Right lung (tissue), 10 donors: ENCODE data around the gene NFATC4. TPM values are rescaled to one million over a fixed set of nuclear protein-coding genes. Genes with fewer than 3 reads are reported as not detected.
"Not testable (repeated sequence)": the region's sequence is repeated elsewhere in the genome, so short reads cannot be mapped to it uniquely, and the experiment has no call there.

Experiments
- DNase-seq, 2 donors: peaks; one replicate each; pipeline ENCODE4 v3.0.0-alpha.2; 2013
- long read RNA-seq, 8 donors: transcript quantifications; one replicate each; lab custom pipeline, GENCODE V29; 2026
- polyA plus RNA-seq, 5 donors: library from polyadenylated mRNA; unstranded; fragments of 120-200 nt; gene quantifications; one replicate each; pipeline versions ENCODE4 v1.2.1 to v1.2.3, GENCODE V29; 2013; ENCODE audit warnings: inconsistent platforms in 1 of 5, low replicate concordance in 1 of 5; ENCODE audit not compliant: insufficient read length in 5 of 5, insufficient read depth in 1 of 5

NFATC4 gene
- 100 to 1,000 TPM in 1 of 5 donors, 10 to 100 TPM in 4; 64.5 to 102 (median 88.3) TPM for polyA plus RNA-seq
- long read RNA-seq, donor 1, full-length matches to known transcripts = 15 of 115 reads
- long read RNA-seq, donor 1, partial matches to known transcripts = 100 of 115 reads
- long read RNA-seq, donor 1, other reads (novel, unspliced or antisense) = 0 of 115 reads
- long read RNA-seq, donor 2, full-length matches to known transcripts = 6 of 17 reads
- long read RNA-seq, donor 2, partial matches to known transcripts = 11 of 17 reads
- long read RNA-seq, donor 2, other reads (novel, unspliced or antisense) = 0 of 17 reads
- long read RNA-seq, donor 3, full-length matches to known transcripts = 12 of 32 reads
- long read RNA-seq, donor 3, partial matches to known transcripts = 20 of 32 reads
- long read RNA-seq, donor 3, other reads (novel, unspliced or antisense) = 0 of 32 reads
- long read RNA-seq, donor 4, full-length matches to known transcripts = 2 of 15 reads
- long read RNA-seq, donor 4, partial matches to known transcripts = 13 of 15 reads
- long read RNA-seq, donor 4, other reads (novel, unspliced or antisense) = 0 of 15 reads
- long read RNA-seq, donor 5, full-length matches to known transcripts = 7 of 36 reads
- long read RNA-seq, donor 5, partial matches to known transcripts = 29 of 36 reads
- long read RNA-seq, donor 5, other reads (novel, unspliced or antisense) = 0 of 36 reads
- long read RNA-seq, donor 6, full-length matches to known transcripts = 6 of 25 reads
- long read RNA-seq, donor 6, partial matches to known transcripts = 19 of 25 reads
- long read RNA-seq, donor 6, other reads (novel, unspliced or antisense) = 0 of 25 reads
- long read RNA-seq, donor 7, full-length matches to known transcripts = 17 of 38 reads
- long read RNA-seq, donor 7, partial matches to known transcripts = 21 of 38 reads
- long read RNA-seq, donor 7, other reads (novel, unspliced or antisense) = 0 of 38 reads
- long read RNA-seq, donor 8, full-length matches to known transcripts = 6 of 11 reads
- long read RNA-seq, donor 8, partial matches to known transcripts = 5 of 11 reads
- long read RNA-seq, donor 8, other reads (novel, unspliced or antisense) = 0 of 11 reads

DNA sequence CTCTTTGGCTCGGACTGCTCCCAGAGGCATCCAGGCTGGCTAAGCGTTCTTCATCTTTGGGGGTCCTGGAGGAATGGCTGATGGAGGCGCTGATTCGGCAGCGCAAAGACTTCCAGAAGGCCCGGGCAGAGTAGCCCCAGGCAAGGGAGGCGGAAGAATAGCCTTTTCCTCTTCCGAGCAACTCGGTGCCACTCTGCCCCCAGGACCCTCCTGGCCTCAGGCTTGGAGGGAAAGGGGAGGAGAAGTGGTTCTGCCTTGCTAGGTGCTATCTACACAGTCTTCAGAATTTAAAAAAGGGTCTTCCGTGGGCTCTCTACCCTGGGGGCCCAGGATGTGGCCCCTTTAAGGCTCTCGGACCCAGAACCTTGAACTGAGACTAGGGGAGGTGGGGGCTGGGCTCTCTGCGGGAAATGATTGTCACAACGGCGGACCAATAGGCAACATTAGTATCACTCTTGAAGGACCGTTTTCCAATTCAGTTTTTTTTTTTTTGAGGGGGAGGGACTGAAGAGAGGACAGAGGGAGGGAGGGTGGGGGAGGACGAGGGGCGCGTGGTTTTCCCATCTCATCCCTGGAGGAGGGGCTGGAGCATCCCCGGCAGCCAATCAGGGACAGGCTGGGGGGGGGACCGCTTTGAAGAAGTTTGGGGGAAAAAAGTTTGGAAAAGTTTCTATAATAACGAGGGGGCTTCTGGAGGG, at the start of gene NFATC4:
Gene NFATC4, plus strand, starts transcription at position 671 of the 698 bp plus-strand sequence. CDS start 157 bp downstream, outside the sequence.
- DNase-seq = peak; percentile 90 to 91

GRCh38 chr14:24321212-24321975, 46.6 kb upstream of the NFATC4 start:
- DNase-seq = no peak

- no peak for DNase-seq
Observed at GRCh38 chr14:24322672-24323071, 45.3 kb upstream of the NFATC4 start.

GRCh38 chr14:24323341-24323740, 44.6 kb upstream of the NFATC4 start:
- no peak for DNase-seq

DNA sequence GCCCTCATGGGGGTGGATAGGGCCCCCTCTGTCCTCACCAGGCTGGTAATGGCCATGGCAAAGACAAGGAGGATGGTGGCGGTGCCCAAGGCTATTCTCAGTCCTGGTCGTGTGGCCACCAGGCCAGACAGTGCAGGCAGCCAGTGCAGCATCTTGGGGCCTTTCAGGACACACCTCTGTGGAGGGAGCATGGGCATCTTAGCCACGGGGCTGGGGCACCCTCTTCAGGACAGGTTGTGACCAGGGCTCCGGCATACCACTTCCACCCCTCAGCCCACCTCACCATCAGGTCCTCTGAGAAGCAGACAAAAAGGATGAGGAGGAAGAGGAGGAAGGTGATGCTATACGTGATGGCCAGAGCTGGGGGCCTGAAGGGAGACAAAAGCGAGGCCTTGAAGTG, 44.0 kb upstream of the NFATC4 start:
- no peak for DNase-seq

- no peak for DNase-seq
Observed at GRCh38 chr14:24325041-24325530, 42.9 kb upstream of the NFATC4 start.

GRCh38 chr14:24325963-24326362, 42.0 kb upstream of the NFATC4 start:
- DNase-seq = no peak

GRCh38 chr14:24327303-24327702, 40.7 kb upstream of the NFATC4 start:
- no peak for DNase-seq

GRCh38 chr14:24327914-24328313, 40.1 kb upstream of the NFATC4 start:
- DNase-seq = not testable (repeated sequence)

- DNase-seq = no peak
Observed at GRCh38 chr14:24329073-24329663, 38.8 kb upstream of the NFATC4 start.

DNA sequence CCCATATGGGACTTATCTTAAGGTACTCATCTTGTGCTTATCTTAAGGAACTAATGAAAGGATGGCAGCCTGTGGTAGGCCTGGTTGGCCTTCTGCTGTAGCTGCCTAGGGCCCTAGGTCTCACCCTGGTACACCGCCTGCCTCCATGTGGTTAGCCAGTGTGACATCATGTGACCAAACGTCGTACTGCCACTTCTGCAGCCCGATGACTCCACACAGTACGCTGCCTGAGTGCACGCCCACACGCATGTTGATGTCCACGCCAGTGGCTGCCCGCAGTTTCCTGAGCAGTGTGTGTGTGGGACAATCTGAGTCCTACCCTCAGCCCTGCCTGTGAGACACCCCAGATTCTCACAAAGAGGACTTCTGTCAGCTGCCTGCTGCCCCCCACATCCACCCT, 38.2 kb upstream of the NFATC4 start:
- no peak for DNase-seq

DNA sequence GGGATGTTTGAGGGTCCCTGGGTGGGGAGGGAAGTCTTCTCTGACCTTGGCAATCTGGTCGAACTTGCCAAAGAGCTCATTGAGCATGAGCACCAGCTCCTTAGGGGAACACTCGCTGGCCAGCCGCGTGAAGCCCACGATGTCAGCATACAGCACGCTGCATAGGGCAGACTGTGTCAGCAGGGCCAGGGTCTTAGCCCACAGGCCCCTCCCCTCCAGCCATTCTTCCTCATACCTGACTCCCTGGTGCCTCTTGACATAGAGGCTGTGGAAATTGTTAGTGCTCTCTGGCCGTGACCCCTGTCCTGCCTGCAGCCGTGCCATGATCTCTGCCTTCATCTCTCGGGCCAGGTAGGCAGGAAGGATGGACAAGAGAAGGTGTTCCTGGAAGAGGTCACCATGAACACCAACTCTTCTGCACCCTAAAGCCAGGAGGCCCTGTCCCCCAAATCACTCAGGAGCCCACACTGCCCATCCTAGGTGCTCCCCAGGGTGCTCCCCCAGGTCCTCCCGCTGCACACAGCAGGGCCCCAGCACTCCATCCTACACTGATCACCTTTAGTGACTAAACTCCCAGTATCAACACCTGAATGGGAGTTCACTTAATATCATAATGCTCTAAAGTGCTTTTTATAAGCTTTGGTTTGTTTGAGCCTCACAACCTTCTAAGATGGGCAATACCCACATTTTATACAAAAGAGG, 36.9 kb upstream of the NFATC4 start:
- DNase-seq = no peak

DNA sequence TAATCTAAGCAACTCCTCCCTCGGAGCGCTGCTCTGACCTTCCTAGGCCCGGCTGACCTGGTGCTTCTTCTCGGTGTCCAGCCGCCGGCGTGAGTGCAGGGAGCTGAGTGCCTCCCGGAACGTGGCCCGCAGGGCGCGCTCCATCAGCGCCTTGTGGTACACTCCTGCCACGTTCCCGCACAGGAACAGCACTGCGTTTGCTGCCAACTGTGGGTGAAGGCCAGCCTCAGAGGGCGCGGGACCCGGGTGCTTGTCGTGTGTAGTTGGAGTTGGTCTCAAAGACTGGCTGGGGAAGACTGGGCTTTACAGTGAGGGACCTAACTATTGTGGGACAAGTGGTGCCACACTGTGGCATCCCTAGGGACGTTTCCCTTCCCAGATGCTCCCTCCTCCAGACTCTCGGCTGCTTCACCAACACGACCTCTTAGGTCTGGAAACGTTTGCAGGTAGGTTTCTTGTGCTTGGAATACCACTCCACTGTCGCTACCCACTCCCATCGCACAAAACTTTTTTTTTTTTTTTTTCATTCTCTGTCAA, 36.2 kb upstream of the NFATC4 start:
- DNase-seq = no peak

DNA sequence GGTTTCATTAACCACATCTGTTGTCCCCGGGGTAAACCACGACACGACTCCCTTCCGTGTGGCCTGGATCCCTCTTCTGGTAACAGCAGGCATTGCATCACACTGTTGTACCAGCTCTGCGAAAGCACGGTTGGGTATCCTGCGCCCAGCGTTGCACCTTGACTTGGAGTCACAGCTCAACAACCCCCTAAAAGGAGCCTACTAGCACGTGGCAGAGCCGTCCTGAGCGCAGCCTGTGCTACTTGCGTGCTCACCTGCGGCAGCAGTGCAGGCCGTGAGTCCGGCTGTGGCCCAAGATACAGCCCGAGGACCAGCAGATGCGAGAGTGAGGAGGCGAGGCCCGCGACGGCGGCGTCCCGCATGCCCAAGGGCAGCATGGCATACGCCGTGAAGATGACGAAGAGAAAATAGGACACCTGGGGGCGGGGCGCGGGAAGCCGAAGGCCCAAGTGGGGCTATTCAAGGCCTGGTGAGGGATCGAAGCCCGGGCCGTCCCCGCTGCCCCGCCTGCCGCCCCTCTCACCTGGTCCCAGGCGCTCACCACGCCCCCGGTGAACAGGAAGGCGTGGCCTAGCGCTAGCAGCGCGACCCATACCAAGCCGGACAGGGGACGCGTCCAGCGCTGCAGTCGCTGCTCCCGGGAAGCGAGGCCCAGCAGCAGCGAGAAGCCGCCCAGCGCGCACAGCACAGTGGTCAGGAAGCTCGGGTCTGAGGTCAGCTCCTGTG, 35.6 kb upstream of the NFATC4 start:
- DNase-seq = peak; percentile 43 to 56

DNA sequence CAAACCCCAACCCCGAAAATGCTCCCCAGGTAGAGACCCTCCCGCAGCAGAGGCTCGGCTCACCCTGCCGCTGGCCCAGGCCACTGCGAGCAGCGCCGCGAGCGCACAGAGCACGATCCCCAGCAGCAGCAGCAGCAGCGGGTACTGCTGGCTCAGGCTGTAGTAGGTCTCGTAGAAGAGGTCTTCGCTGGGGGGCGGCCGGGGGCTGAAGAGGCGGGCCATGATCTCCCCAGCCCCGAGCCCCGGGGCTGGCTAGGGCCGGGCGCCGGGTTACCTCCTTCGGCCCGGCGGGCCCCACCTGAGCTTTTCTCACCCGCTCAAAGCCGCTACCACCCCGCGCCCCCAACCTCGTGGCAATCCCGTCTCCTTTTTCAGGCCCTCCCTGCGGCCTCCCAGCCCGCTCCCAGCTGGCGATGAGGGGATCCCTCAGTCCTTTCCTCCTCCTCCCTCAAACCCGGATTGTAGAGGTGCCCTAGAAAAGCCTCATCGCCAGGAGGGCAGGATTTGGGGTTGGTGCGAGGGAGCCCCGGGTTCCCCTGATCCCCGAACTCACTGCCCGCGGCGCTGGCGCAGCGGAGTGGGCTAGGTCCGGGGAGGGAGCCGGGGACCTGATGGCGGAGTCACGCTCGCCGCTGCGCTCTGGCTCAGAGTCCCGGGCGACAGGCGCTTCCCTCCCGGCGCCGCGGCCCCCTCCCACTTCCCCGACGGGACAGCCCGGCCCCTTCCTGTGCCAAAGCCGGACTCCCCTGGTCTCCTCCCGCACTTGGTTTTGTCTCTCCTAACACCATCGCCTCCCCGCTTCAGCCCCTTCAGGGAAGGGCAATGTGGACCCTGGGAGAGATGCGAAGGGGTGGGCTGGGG, 33.3 kb upstream of the NFATC4 start, which contains the start of gene ADCY4:
Gene ADCY4, minus strand, starts transcription at position 641 of the 861 bp plus-strand sequence. Its CDS starts 419 bp downstream, at position 222.
- no peak for DNase-seq

DNA sequence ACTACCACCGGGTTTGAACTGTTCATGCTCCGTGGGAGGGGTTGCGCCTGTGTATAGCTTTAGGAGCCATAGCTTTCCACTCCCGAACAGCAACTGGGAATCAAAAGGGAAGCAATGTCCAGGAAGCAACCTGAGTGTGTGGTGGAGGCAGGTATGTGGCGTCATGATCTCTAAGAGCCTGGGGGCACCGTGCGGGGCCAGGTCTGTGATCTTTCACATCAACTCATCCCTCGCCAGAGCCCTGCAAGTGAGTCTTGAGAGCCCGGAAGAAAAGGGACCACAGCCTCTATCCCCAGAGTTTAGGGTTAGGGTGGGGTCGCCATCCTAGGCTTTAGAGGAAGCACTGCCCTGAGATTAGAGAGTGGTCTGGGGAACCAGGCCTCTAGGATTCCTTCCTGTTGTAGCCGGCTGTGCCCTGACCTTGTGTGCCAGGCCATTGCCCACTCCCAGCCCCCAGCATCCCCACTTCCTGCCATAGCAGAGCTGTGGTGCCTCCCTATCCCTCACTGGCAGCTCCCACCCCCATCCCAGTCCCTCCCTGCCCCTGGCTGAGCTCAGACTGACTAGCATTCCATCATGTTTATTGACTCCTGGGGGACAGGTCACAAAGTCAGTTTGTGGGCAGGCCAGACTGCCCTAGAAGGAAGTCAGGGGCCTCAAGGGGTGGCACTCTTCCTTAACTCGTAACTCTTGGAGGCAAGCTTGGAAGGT, 32.4 kb upstream of the NFATC4 start:
- no peak for DNase-seq
